ENCODE results near the gene MED14. TPM values are rescaled to one million over a fixed set of nuclear protein-coding genes. Genes with fewer than 3 reads are reported as not detected.
"Not testable (repeated sequence)": the region's sequence is repeated elsewhere in the genome, so short reads cannot be mapped to it uniquely, and the experiment has no call there.

Gene MED14
- 10 to 100 TPM; 17.5 to 40.9 (median 27.4) TPM for total RNA-seq
- 10 to 100 TPM in 1 of 2 donors, 1 to 10 TPM in 1; 9.8 to 12.0 TPM for polyA plus RNA-seq
- long read RNA-seq, donor 1, partial matches to known transcripts = 8 of 10 reads
- long read RNA-seq, donor 1, other reads (novel, unspliced or antisense) = 0 of 10 reads
- long read RNA-seq, donor 2, partial matches to known transcripts = 1 of 4 reads
- long read RNA-seq, donor 2, other reads (novel, unspliced or antisense) = 3 of 4 reads
- long read RNA-seq, donor 3, partial matches to known transcripts = 5 of 5 reads
- long read RNA-seq, donor 3, other reads (novel, unspliced or antisense) = 0 of 5 reads

GRCh38 chrX:40735325-40736169, at the start of gene MED14:
Gene MED14, minus strand, starts transcription at chrX:40735542. Its CDS starts 130 bp downstream, at chrX:40735412.
- DNase-seq (peak; percentile 88 to 92 (median 89)), ATAC-seq (peak; percentile 98 to 99 (median 98))
- 0 to 1% (median 1%) methylated on average over 27 to 88 of the region's 88 CpGs for WGBS, 4 donors
- Histone ChIP-seq H3K4me1 (peaks cover 0 to 28% (median 7%) of the 10 kb centered on the region in 12 donors), H3K27me3 (peaks cover 0 to 50% (median 0%) of the 10 kb centered on the region in 9 donors), H3K36me3 (no peaks in the 10 kb centered on the region), H3K27ac (peak within 1 kb of the TSS; percentile 91 to 100 (median 94)), H3K4me3 (peak within 1 kb of the TSS; percentile 40 to 97 (median 80)), H3K9me3 (no peaks in the 10 kb centered on the region)
- intact Hi-C loops (cut with DNase I) = loop anchor here in 4 of 10 donors (2.0 to 10.0 kb wide), 4 partner anchors 59 to 352 kb away; partner anchors contain the start of genes CXorf38 (in 1 of the 4) and USP9X (in 1 of the 4)
- TF ChIP-seq CTCF (IDR thresholded peaks at IDR 0.05) = peak; percentile 35 to 61 (median 42)
- TF ChIP-seq POLR2A (IDR thresholded peaks at IDR 0.05) = peak in 1 of 2 donors; percentile 38

GRCh38 chrX:40784516-40785151, 49.3 kb upstream of the MED14 start:
- intact Hi-C loops (cut with DNase I) = no loop called here
- Histone ChIP-seq H3K36me3 (no peaks in the 10 kb centered on the region), H3K27ac (no peak overlapping the region), H3K4me1 (no peaks in the 10 kb centered on the region), H3K4me3 (no peak overlapping the region), H3K27me3 (peaks cover 0 to 61% (median 0%) of the 10 kb centered on the region in 9 donors), H3K9me3 (no peaks in the 10 kb centered on the region)
- DNase-seq (no peak), ATAC-seq (no peak)
- WGBS, 4 donors = 65 to 92% (median 79%) methylated on average over 4 of the region's 4 CpGs
- TF ChIP-seq CTCF (IDR thresholded peaks at IDR 0.05) = no peak
- no peak for TF ChIP-seq POLR2A (IDR thresholded peaks at IDR 0.05)

- peaks cover 0 to 66% (median 0%) of the 10 kb centered on the region in 9 donors for H3K27me3 ChIP-seq
- intact Hi-C loops (cut with DNase I); H3K36me3 ChIP-seq; H3K4me3 ChIP-seq; H3K27ac ChIP-seq; H3K9me3 ChIP-seq; DNase-seq; H3K4me1 ChIP-seq; ATAC-seq: not testable (repeated sequence)
- 71 to 88% (median 76%) methylated on average over 11 of the region's 11 CpGs for WGBS, 4 donors
Observed at GRCh38 chrX:40782644-40783259, 47.4 kb upstream of the MED14 start.

- TF ChIP-seq POLR2A (IDR thresholded peaks at IDR 0.05) = no peak
- TF ChIP-seq CTCF (IDR thresholded peaks at IDR 0.05) = no peak
- 63 to 80% (median 70%) methylated on average over 2 of the region's 2 CpGs for WGBS, 4 donors
- H3K27ac ChIP-seq = no peak overlapping the region
- no peaks in the 10 kb centered on the region for H3K36me3 ChIP-seq
- peaks cover 0 to 53% (median 0%) of the 10 kb centered on the region in 9 donors for H3K27me3 ChIP-seq
- ATAC-seq = no peak
- no peak for DNase-seq
- H3K4me3 ChIP-seq = no peak overlapping the region
- intact Hi-C loops (cut with DNase I) = no loop called here
- H3K9me3 ChIP-seq = no peaks in the 10 kb centered on the region
- peaks cover 0 to 3% (median 0%) of the 10 kb centered on the region in 12 donors for H3K4me1 ChIP-seq
Observed at GRCh38 chrX:40780951-40781350, 45.6 kb upstream of the MED14 start.
